Keratinocyte (primary cell): ENCODE data around the gene DMRT1.

Experiments used
- CTCF ChIP-seq, 3 experiments: IDR thresholded peaks in 1 of 3; conservative IDR thresholded peaks in 1 of 3; optimal IDR thresholded peaks in 1 of 3; 2 replicates in 2 of 3; 3 replicates in 1 of 3; pipeline versions ENCODE3 to v1.5.1; 2011; ENCODE audit warnings: low read length in 3 of 3, mild to moderate bottlenecking in 3 of 3, moderate library complexity in 2 of 3, control low read depth in 1 of 3, inconsistent platforms in 1 of 3; ENCODE audit not compliant: insufficient read depth in 2 of 3; ENCODE audit errors: extremely low read depth in 1 of 3
- EZH2 ChIP-seq: IDR thresholded peaks from one replicate; pipeline ENCODE4 v1.6.1; 2012; ENCODE audit warnings: inconsistent platforms, mild to moderate bottlenecking, low read length, moderate library complexity

GRCh38 chr9:972501-973294, 131.2 kb downstream of the DMRT1 start:
- no peak for TF ChIP-seq CTCF (optimal IDR thresholded peaks at IDR 0.05 in 1 of 3, IDR thresholded peaks at IDR 0.05 in 1 of 3, conservative IDR thresholded peaks at IDR 0.05 in 1 of 3; ENCODE audit: extremely low read depth in 1 of 3, insufficient read depth in 2 of 3, low read length in 3 of 3)
- peak; percentile 94 for TF ChIP-seq EZH2
